ENCODE measurements around the gene RALGPS1.

RALGPS1 gene

DNA sequence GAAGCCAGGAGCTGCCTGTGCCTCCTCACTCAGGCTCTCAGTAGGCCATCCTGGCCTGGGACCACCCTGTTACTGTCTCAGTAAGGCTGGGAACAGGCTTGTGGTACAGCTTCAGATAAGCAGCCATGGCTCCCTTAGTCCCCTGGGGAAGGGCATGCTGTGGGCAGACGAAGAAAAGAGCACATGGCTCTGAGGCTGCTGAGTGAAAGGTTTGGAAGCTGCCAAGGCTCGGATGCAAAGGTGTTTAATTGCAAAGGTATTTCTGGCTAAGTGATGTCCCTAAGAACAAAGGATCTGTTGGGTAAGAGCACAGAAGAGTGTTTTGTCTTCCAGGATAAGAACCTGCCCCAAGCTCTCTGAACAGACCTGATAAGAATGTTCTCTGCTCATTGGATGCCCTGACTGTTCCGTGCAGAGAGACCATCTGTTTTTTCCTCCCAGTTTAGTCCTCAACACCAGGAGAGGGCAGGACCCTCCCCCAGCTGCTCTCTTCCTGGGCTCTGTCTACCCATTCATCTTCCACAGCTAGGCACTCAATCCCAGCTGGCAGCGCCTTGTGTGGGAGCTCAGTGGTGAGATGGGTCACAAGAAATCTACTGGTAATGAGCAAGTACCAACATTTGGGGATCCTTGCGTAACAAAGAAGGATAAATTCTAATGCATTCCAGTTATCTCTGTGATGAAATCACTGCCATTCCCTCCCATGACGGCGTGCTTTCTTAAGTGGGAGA is 190.2 kb downstream of the RALGPS1 start:
- FAIRE-seq: no peak

DNA sequence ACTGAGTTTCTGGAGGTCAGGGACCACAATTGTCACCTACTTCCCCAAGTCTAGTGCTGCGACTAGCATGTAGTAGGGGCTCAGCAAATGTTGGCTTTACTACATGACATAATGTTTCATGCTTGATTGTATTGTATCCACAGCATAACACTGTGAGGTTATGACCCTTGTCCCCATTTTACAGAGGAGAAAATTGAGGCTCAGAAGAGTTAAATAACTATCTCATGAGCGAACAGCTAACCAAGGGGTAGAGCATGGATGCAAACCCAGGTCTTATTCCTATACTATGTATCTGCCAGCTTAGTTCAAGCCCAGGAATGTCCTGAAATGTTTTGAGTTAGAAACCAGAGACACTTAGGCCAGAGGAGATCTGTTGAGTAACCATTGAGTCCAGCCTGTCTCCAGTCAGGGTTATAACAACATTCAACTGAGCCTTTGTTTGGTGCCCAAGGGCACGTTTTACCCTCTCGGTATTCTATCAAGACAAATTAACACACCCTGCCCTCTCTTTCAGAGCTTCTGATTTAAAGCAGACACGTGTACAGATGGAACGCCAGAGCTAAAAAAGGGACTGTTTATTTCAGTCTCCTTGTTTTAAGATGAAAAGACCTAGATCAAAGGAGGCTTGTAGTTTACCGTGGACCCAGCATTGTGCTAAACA is 191.4 kb downstream of the RALGPS1 start:
- no peak for FAIRE-seq

GRCh38 chr9:127106466-127106855 is 191.9 kb downstream of the RALGPS1 start:
- FAIRE-seq: no peak

DNA sequence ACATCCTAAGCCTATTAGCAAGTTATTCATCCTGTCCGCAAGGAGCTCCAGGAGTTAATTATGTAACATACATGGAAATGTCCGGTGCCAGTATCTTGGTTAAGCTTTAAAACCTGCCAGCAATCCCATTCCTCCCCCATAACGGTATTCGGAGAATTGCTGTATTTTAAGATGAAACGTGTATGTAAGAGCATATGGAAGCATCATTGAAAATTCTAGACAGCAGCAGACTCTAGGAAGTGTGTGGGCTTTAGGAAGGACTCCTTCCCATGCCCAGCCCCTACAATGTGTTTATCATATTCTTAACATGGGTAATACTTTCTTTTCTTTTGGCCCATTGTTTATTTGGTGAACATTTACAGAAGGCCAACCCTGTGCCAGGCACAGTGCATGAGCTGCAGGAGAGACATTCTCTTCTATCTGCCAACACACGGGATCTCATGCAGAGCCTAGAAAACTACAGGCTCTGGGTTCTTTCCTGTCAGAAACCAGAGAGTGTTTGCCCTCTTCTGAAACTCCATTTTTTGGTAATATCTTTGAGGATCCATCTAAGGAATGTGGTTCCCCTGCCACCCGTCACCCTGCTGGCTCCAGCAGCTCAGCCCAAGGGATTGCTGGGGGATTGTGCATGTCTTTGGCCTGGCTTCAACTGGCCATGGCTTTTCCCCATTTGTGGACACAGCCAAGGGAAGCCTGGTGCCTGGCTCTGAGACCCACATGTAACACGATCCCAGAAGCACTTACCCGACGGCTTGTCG is 192.8 kb downstream of the RALGPS1 start:
- no peak for FAIRE-seq

DNA sequence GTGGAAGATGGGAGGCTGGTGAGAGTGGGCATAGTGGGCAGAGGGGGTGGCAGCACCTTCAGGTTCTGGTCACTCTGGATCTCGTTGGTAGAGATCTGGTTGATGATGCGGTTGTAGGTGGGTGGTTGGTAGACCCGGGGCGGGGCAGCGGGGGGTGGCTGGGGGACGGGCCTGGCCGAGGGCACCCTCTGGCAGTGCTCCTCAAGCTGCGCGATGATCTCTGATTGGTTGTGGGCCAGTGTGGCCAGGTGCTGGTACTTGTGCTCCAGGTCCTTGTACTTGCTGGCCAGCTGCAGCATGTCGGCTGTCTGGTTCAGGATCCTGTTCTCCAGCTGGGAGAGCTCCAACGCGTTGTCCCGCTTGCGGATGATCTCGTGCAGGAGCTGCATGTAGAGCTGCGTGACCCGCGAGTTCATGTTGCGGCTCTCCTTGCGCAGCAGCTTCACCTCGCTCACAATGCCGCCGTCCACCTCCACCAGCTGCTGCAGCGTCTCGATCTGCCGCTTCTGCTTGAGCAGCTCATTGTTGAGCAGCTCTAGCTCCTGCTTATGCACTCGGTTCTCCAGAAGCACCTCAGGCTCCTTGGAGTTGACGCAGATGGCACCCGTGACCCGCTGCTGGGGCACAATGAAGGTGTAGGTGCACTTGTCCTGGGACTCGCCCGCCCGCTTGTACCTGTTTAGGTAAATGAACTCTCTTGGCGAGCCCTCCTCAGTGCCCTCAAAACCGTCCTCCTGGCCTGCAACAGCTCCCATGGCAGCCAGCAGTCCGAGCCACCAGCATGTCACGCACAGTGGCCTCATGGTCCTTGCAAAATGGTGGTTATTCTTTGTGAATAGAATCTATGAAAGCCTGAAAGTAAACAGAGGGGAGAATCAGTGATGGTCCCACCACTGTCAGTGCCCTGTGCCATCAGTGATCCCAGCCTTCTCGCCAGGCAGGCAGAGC is 193.6 kb downstream of the RALGPS1 start:
- FAIRE-seq: no peak

- FAIRE-seq: no peak
Measured at GRCh38 chr9:127109212-127109711, 194.7 kb downstream of the RALGPS1 start.

DNA sequence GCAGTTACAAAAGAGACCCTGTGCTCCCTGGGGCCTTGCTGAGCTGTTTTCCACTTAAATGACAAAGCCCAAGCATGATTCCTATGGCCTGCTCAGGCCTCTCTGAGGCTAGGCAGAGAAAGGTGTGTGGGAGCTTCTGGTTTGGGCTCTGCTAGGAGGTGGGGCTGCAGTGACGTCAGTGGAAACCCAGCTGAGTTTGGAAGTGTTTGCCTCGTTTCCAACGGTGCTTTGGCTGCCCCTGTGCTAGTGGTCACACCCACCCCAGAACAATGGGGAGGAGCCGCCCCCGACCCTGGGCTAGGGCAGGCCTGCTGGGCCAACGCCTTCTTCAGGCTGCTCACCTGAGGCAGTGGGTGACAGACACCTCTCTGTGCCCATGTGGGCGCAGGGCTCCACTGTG is 197.5 kb downstream of the RALGPS1 start:
- no peak for FAIRE-seq

- no peak for FAIRE-seq
Measured at GRCh38 chr9:127112735-127113161, 198.2 kb downstream of the RALGPS1 start.

DNA sequence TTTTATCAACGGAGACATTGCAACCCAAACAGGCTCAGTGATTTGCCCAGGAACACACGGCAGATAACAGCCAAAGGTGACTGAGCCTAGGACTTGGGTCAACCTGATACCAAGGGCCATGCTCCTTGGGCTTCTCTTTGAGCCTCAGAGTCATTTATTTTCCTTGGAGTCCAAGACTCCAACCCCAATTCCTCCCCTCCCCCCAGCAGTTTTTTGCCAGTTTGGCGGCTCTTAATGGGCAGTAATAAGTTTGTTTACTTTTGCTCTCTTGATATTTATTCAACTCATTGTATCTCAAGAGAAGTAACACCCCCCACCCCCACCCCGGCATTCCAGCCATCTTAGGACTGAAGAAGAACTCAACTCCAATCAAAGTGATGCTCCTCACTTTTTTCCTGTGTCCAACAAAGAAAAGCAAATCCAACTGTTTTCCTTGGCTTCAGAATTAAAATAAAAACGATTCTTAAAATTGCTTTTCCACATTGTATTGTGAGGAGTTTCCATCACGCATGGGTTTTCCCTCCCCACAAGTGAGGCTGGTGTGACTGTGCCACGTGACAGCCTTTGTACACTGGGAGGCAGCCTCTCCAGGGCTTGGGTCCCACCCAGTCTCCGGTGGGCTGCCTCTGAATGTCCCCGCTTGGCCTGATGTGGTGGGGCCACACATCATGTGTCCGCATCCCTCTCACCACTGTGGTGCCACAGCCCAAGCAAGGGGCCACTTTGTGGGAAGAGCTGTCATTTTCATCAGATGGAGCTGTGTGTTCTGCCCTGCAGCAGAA is 198.8 kb downstream of the RALGPS1 start:
- no peak for FAIRE-seq

GRCh38 chr9:127114606-127115005 is 200.0 kb downstream of the RALGPS1 start:
- FAIRE-seq: no peak

DNA sequence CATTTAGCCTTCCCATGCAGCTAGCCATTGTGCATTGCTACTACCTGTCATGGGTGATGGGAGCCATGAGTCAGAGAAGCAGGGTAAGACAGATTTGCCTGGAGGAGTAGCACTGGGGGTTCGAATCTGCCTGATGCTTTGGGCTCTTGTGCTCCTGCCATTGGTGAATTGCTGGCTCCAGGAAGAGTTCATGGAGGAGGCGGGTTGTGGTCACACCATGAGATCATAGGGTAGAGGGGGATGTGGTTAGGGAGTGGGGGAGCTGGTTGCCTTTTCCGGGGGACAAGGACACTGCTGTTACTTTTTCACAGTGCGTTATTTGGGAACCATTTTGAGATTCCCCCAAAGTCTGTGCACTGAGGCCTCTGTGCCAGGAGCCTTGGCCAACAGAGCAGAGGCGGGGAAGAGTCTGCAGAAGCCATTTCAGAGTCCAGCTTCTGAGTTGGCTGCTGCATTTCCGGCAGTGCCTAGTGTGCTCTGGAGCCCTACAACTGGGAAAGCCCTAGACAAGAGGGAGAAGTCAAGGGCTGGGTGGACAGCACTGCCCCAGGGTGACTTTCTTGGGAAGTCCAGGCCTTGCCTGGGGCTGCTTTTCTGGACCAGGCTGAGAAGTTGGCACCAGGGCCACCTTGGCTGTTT is 201.6 kb downstream of the RALGPS1 start:
- no peak for FAIRE-seq

GRCh38 chr9:127116957-127117356 is 202.4 kb downstream of the RALGPS1 start:
- no peak for FAIRE-seq

DNA sequence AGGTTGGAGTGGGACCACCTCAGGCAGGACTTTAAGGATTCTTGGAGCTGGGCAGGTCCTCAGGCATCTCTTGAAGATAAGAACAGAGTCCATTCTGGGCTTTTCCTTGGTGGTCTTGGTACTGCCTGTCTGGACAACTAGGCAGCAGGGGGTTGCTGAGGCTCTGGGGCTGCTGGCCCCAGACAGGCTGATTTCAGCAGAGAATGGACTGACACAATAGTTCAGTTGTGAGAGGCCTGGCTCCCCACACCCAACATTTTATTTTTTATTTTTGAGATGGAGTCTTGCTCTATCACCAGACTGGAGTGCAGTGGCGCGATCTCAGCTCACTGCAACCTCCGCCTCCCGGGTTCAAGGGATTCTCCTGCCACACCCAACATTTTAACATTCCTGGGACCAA is 203.2 kb downstream of the RALGPS1 start:
- FAIRE-seq: no peak

DNA sequence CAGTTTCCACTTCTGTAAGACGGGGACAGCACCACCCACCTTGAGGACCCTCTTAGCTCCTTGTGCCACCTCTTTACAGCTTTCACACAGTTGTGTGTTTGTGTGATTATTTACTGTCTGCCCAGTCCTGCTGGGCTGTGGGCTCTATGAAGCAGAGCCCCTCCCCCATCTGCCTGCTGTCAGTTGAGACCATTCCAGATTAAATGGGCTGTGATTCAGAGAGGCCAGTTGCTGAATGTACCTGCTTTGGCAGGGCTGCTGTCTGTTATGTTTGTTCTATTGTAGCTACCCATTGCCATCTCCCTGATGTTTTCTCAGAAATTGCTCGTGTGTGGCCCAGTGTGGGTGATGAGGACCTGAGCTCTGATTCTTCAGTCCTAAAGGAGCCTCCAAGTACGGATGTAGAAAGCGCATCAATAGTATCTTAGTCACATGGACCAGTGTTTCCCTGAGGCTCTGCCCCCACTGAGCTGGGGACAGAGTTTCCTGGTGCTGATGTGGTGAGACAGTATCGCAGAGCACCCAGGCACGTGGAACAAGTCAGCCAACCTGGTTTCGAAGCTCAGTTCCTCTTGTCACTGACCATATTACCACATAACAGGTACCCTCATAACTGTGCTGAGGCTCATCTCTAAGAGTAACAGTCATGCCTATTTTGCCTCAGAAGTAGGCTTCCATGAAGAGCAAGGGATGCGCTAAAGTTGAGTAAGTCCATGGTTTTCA is 204.2 kb downstream of the RALGPS1 start:
- FAIRE-seq: no peak

DNA sequence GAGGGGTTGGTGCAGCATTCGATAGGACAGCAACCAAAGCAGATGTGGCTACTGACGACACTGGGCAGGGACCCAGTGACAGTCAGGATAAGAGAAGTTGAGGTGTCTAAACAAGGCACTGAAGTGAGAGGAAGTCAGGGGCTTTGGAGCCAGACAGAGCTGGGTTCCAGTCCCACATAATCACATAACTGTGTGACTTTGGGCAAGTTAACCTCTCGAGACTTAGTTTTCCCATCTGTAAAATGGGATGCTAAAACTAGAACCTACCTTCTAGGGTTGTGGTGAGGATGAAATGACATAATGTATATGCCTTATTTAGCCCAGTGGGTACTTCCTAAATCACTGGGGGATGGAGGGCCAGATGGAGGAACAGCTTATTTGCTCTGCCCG is 204.7 kb downstream of the RALGPS1 start:
- no peak for FAIRE-seq

DNA sequence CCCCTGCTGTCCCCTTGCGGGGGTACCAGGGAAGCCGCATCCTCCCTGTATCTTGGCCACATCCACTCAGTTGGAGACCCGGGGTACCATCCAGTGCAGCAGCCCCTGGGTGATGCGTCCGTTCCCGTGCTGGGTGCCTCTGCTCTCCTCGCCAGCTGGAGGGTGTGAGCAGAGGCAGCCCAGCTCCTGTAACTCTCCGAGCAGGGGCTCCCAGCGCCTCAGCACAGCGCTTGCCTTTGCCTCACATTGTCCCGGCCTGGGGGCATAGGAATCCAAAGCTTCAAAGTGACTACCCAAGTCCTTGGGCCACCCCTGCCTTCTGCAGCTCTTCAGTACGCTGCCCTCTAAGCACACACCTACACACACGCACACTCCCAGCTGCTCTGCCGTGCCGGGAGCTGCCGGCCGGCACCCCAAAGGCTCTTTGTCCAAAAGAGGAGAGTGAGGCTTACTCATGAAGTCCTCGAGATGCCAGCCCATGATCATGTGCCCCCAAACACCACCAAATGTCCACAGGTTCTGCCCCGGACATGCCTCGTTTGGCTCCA is 207.1 kb downstream of the RALGPS1 start:
- FAIRE-seq: no peak

GRCh38 chr9:127122176-127123063 is 207.8 kb downstream of the RALGPS1 start, which contains the start of gene ANGPTL2:
TSS of gene ANGPTL2 (minus strand) at chr9:127122635. CDS start at chr9:127108731, 13,904 bp downstream.
- FAIRE-seq: no peak

GRCh38 chr9:127123064-127123890 is 208.7 kb downstream of the RALGPS1 start:
- no peak for FAIRE-seq
